Measurements from ENCODE around the gene CHD9. TPM values are rescaled to one million over a fixed set of nuclear protein-coding genes. Genes with fewer than 3 reads are reported as not detected.

Gene CHD9
- total RNA-seq, 2 donors from 2014 or later, result 38.1 to 58.7 TPM

GRCh38 chr16:53285236-53285635 lies 230.4 kb downstream of the CHD9 start:
- no peak overlapping the region for H3K27ac ChIP-seq
- H3K4me3 ChIP-seq, result no peak overlapping the region
- no peaks in the 10 kb centered on the region for H3K27me3 ChIP-seq
- no peak for ATAC-seq
- H3K9me3 ChIP-seq, result no peaks in the 10 kb centered on the region
- TF ChIP-seq POLR2A (IDR thresholded peaks at IDR 0.05), result no peak
- TF ChIP-seq CTCF (IDR thresholded peaks at IDR 0.05), result no peak
- H3K4me1 ChIP-seq, result peaks cover 16% of the 10 kb centered on the region
- no peak for DNase-seq
- intact Hi-C loops (cut with DNase I), result no loop called here
- 84 to 86% methylated on average over 2 of the region's 2 CpGs for WGBS, 2 donors
- H3K36me3 ChIP-seq (replicated peaks in 1 of 2; ENCODE audit: insufficient read depth in 1 of 2, low read depth in 2 of 2), result peaks cover 0 to 34% of the 10 kb centered on the region in 2 donors

- Histone ChIP-seq H3K4me1 (no peaks in the 10 kb centered on the region), H3K36me3 (replicated peaks in 1 of 2; ENCODE audit: insufficient read depth in 1 of 2, low read depth in 2 of 2) (peaks cover 0 to 50% of the 10 kb centered on the region in 2 donors), H3K27ac (no peak overlapping the region), H3K27me3 (no peaks in the 10 kb centered on the region), H3K4me3 (no peak overlapping the region), H3K9me3 (no peaks in the 10 kb centered on the region)
- TF ChIP-seq POLR2A (IDR thresholded peaks at IDR 0.05) (no peak), CTCF (IDR thresholded peaks at IDR 0.05) (no peak)
- no peak for ATAC-seq
- intact Hi-C loops (cut with DNase I), result no loop called here
- DNase-seq, result no peak
- WGBS, 2 donors, result 95 to 98% methylated on average over 5 of the region's 5 CpGs
Observed at GRCh38 chr16:53290520-53290919, 235.7 kb downstream of the CHD9 start.

- Histone ChIP-seq H3K36me3 (replicated peaks in 1 of 2; ENCODE audit: insufficient read depth in 1 of 2, low read depth in 2 of 2) (peaks cover 0 to 37% of the 10 kb centered on the region in 2 donors), H3K4me3 (no peak overlapping the region), H3K27ac (no peak overlapping the region), H3K27me3 (no peaks in the 10 kb centered on the region), H3K4me1 (no peaks in the 10 kb centered on the region), H3K9me3 (no peaks in the 10 kb centered on the region)
- TF ChIP-seq POLR2A (IDR thresholded peaks at IDR 0.05), result no peak
- no peak for TF ChIP-seq CTCF (IDR thresholded peaks at IDR 0.05)
- DNase-seq, result no peak
- WGBS, 2 donors, result 76 to 83% methylated on average over 2 of the region's 2 CpGs
- no peak for ATAC-seq
- intact Hi-C loops (cut with DNase I), result no loop called here
Observed at GRCh38 chr16:53291757-53292392, 237.1 kb downstream of the CHD9 start.

GRCh38 chr16:53297477-53297876 lies 242.7 kb downstream of the CHD9 start:
- H3K4me1 ChIP-seq, result no peaks in the 10 kb centered on the region
- no peak overlapping the region for H3K27ac ChIP-seq
- ATAC-seq (no peak), DNase-seq (no peak)
- intact Hi-C loops (cut with DNase I), result no loop called here
- H3K9me3 ChIP-seq, result no peaks in the 10 kb centered on the region
- H3K27me3 ChIP-seq, result no peaks in the 10 kb centered on the region
- no peak overlapping the region for H3K4me3 ChIP-seq
- no peak for TF ChIP-seq POLR2A (IDR thresholded peaks at IDR 0.05)
- TF ChIP-seq CTCF (IDR thresholded peaks at IDR 0.05), result no peak
- peaks cover 9 to 24% of the 10 kb centered on the region in 2 donors for H3K36me3 ChIP-seq (replicated peaks in 1 of 2; ENCODE audit: insufficient read depth in 1 of 2, low read depth in 2 of 2)

GRCh38 chr16:53304334-53304733 lies 249.5 kb downstream of the CHD9 start:
- no peak for TF ChIP-seq CTCF (IDR thresholded peaks at IDR 0.05)
- TF ChIP-seq POLR2A (IDR thresholded peaks at IDR 0.05), result no peak
- H3K9me3 ChIP-seq, result no peaks in the 10 kb centered on the region
- H3K27me3 ChIP-seq, result no peaks in the 10 kb centered on the region
- WGBS, 2 donors, result 65 to 83% methylated on average over 2 of the region's 2 CpGs
- H3K36me3 ChIP-seq (replicated peaks in 1 of 2; ENCODE audit: insufficient read depth in 1 of 2, low read depth in 2 of 2), result peaks cover 5 to 36% of the 10 kb centered on the region in 2 donors
- intact Hi-C loops (cut with DNase I), result no loop called here
- no peaks in the 10 kb centered on the region for H3K4me1 ChIP-seq
- no peak overlapping the region for H3K4me3 ChIP-seq
- DNase-seq (no peak), ATAC-seq (no peak)
- no peak overlapping the region for H3K27ac ChIP-seq
